ENCODE measurements around the gene HDAC4.

Gene HDAC4

GRCh38 chr2:239365782-239366435, 34.9 kb downstream of the HDAC4 start:
- Histone ChIP-seq H3K36me3 (peaks cover 5% of the 10 kb centered on the region), H3K4me3 (ENCODE audit: low read depth in 1 of 2, low read length in 1 of 2) (no peak overlapping the region), H3K4me1 (ENCODE audit: control insufficient read depth in 1 of 2, insufficient read depth in 1 of 2, low read depth in 1 of 2, low read length in 1 of 2) (peaks cover 11 to 15% of the 10 kb centered on the region in 2 experiments), H3K27ac (no peak overlapping the region), H3K27me3 (no peaks in the 10 kb centered on the region), H3K9me3 (no peaks in the 10 kb centered on the region)
- TF ChIP-seq CTCF (IDR thresholded peaks at IDR 0.05), result no peak

GRCh38 chr2:239365071-239365781, 35.6 kb downstream of the HDAC4 start:
- no peak overlapping the region for H3K27ac ChIP-seq
- no peaks in the 10 kb centered on the region for H3K27me3 ChIP-seq

GRCh38 chr2:239363946-239364637, 36.7 kb downstream of the HDAC4 start:
- no peaks in the 10 kb centered on the region for H3K9me3 ChIP-seq
- peaks cover 5% of the 10 kb centered on the region for H3K36me3 ChIP-seq
- TF ChIP-seq CTCF (IDR thresholded peaks at IDR 0.05), result no peak
- H3K27me3 ChIP-seq, result no peaks in the 10 kb centered on the region
- H3K4me3 ChIP-seq (ENCODE audit: low read depth in 1 of 2, low read length in 1 of 2), result no peak overlapping the region
- H3K27ac ChIP-seq, result no peak overlapping the region
- peaks cover 0 to 7% of the 10 kb centered on the region in 2 experiments for H3K4me1 ChIP-seq (ENCODE audit: control insufficient read depth in 1 of 2, insufficient read depth in 1 of 2, low read depth in 1 of 2, low read length in 1 of 2)

More at GRCh38 chr2:239365071-239365781, 35.6 kb downstream of the HDAC4 start:
- Histone ChIP-seq H3K4me3 (ENCODE audit: low read depth in 1 of 2, low read length in 1 of 2) (no peak overlapping the region), H3K36me3 (peaks cover 5% of the 10 kb centered on the region), H3K9me3 (no peaks in the 10 kb centered on the region), H3K4me1 (ENCODE audit: control insufficient read depth in 1 of 2, insufficient read depth in 1 of 2, low read depth in 1 of 2, low read length in 1 of 2) (peaks cover 10 to 15% of the 10 kb centered on the region in 2 experiments)
- no peak for TF ChIP-seq CTCF (IDR thresholded peaks at IDR 0.05)

GRCh38 chr2:239362507-239362906, 38.3 kb downstream of the HDAC4 start:
- Histone ChIP-seq H3K4me3 (ENCODE audit: low read depth in 1 of 2, low read length in 1 of 2) (no peak overlapping the region), H3K36me3 (no peaks in the 10 kb centered on the region), H3K9me3 (no peaks in the 10 kb centered on the region), H3K27ac (no peak overlapping the region), H3K4me1 (ENCODE audit: control insufficient read depth in 1 of 2, insufficient read depth in 1 of 2, low read depth in 1 of 2, low read length in 1 of 2) (peaks cover 0 to 7% of the 10 kb centered on the region in 2 experiments), H3K27me3 (no peaks in the 10 kb centered on the region)
- TF ChIP-seq CTCF (IDR thresholded peaks at IDR 0.05), result no peak

- H3K27me3 ChIP-seq, result no peaks in the 10 kb centered on the region
- no peak overlapping the region for H3K4me3 ChIP-seq (ENCODE audit: low read depth in 1 of 2, low read length in 1 of 2)
- TF ChIP-seq CTCF (IDR thresholded peaks at IDR 0.05), result no peak
- peaks cover 0 to 7% of the 10 kb centered on the region in 2 experiments for H3K4me1 ChIP-seq (ENCODE audit: control insufficient read depth in 1 of 2, insufficient read depth in 1 of 2, low read depth in 1 of 2, low read length in 1 of 2)
- no peak overlapping the region for H3K27ac ChIP-seq
- no peaks in the 10 kb centered on the region for H3K9me3 ChIP-seq
- H3K36me3 ChIP-seq, result no peaks in the 10 kb centered on the region
Measured at GRCh38 chr2:239361311-239361642, 39.5 kb downstream of the HDAC4 start.
